PFSK-1 (cell line): ENCODE measurements around the gene CCDC158.

Experiments used
- FOXP2 ChIP-seq: optimal IDR thresholded peaks from 2 replicates; pipeline ENCODE3; 2011; ENCODE audit warnings: borderline replicate concordance, control low read depth, inconsistent platforms; ENCODE audit not compliant: insufficient read depth; ENCODE audit errors: extremely low read length, extremely low read depth
- POLR2AphosphoS5 ChIP-seq: IDR thresholded peaks from 2 replicates; pipeline ENCODE4 v1.6.1; 2012; ENCODE audit warnings: low read depth, mild to moderate bottlenecking, control low read depth, low read length, moderate library complexity
- REST ChIP-seq, 2 experiments: IDR thresholded peaks; 2 replicates each; pipeline versions ENCODE4 v1.6.1 to v1.8.0; 2011 to 2012; ENCODE audit warnings: low read depth in 2 of 2, low read length in 2 of 2, control low read depth in 1 of 2, inconsistent platforms in 1 of 2, mild to moderate bottlenecking in 1 of 2, moderate library complexity in 1 of 2; ENCODE audit not compliant: insufficient read depth in 1 of 2
- SIN3A ChIP-seq: IDR thresholded peaks from 2 replicates; pipeline ENCODE4 v1.6.1; 2012; ENCODE audit warnings: mild to moderate bottlenecking, low read length, moderate library complexity, borderline replicate concordance; ENCODE audit not compliant: insufficient read depth
- TAF1 ChIP-seq: IDR thresholded peaks from 2 replicates; pipeline ENCODE4 v1.6.1; 2012; ENCODE audit warnings: low read length, control low read depth, borderline replicate concordance; ENCODE audit not compliant: insufficient read depth

CCDC158 gene

DNA sequence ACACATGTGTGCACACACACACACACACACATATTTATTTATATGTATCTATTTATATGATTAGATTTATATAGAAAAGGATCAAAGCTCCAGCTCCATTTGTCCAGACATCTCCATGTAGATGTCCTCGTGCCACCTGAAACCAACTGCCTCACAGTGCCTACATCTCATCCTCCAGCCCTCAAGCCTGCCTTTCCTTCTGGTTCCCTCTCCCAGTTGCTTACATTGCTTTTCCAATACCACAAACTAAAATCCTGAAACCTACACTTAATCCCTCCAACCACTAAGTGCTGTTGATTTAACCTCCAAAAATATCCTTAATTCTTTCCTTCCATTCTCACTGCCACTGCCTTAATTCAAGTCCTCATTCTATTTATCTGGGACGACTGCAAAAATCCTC is 63.0 kb downstream of the CCDC158 start:
- TF ChIP-seq POLR2AphosphoS5 (no peak), REST (IDR thresholded peaks at IDR 0.05; ENCODE audit: insufficient read depth in 1 of 2, low read depth in 2 of 2, low read length in 2 of 2) (no peak), TAF1 (no peak), SIN3A (no peak), FOXP2 (no peak)

DNA sequence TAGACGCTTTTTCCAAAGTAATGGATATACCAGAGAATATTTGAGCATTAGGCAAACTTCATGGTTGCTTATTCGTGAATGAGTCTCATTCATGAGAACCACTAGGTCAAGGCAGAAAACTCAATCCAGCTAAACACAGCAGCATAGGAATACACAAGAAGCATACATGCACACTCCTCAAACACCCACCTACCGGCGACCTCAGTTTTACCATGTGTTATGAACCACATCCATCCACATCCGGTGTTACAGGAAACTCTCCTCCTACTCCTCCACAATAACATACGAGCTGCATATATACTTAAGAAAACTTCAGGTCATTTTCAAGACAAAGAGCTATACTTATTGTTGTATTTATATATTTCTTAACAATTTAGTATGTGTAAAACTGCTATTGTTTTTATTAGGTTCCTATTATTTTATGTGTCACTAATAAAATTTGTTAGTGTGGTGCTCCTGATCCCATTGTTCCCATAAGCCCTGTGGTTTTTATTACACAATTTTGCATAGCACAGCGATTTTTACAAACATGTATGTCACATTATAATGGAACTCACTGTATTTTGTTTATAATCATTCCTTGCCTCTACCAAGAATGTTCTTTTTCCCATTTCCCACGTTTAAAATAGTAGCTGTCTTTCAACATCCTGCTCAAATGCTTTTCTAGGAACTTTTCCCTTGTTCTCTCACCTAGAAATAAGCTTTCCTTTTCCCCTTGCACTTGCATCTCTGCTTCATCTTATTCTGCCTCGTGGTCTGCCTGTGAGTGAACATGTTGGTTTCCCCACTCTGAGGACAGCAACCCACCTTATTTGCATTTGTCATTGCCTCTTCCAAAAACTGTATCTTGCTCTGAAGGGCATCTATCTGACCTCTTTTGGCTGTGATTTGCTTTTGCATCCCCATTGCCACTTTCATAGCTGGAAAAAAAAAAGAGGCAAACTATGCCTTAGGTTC is 66.1 kb downstream of the CCDC158 start:
- no peak for TF ChIP-seq TAF1

DNA sequence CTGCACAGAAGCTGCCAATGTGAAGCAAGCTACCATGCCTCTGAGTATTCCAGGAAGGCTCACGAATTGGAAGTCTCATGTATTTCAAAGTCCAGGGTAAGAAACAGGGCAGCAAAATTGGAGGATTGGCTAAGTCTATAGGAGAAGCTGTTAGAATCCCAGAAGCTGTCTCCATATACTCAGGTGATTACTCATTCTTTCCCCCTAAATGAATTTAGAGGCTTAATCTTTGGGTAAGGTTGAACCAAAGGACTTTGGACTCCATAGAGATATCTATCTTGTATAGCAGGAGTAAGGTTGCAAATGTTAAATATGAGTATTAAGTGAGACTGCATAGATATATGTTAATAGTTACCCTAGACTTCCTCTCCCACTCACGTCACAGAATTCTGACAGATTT is 78.1 kb downstream of the CCDC158 start:
- TF ChIP-seq TAF1 (no peak), REST (IDR thresholded peaks at IDR 0.05; ENCODE audit: insufficient read depth in 1 of 2, low read depth in 2 of 2, low read length in 2 of 2) (no peak), POLR2AphosphoS5 (no peak), SIN3A (no peak), FOXP2 (no peak)

- TF ChIP-seq POLR2AphosphoS5 (no peak), REST (IDR thresholded peaks at IDR 0.05; ENCODE audit: insufficient read depth in 1 of 2, low read depth in 2 of 2, low read length in 2 of 2) (no peak), SIN3A (no peak), FOXP2 (no peak), TAF1 (no peak)
Measured at GRCh38 chr4:76342191-76342590, 78.8 kb downstream of the CCDC158 start.

- TF ChIP-seq POLR2AphosphoS5 = no peak
- TF ChIP-seq SIN3A = no peak
- no peak for TF ChIP-seq FOXP2
- TF ChIP-seq TAF1 = no peak
- no peak for TF ChIP-seq REST (IDR thresholded peaks at IDR 0.05; ENCODE audit: insufficient read depth in 1 of 2, low read depth in 2 of 2, low read length in 2 of 2)
Measured at GRCh38 chr4:76341063-76341462, 79.9 kb downstream of the CCDC158 start.
